Measurements from ENCODE around the gene PRRT1. TPM values are rescaled to one million over a fixed set of nuclear protein-coding genes. Genes with fewer than 3 reads are reported as not detected.

Gene PRRT1
- total RNA-seq, 6 donors from 2014 or later = 0.69 to 6.3 (median 0.98) TPM; not detected in 1

Small RNA genes within 50 kb of the gene (small RNA-seq; reads per million reads assigned to genes)
- gene AL662884.1 = 0 reads per million in 4 donors
- gene MIR6833 = 0 reads per million in 4 donors

Other genes starting within 250 kb of the PRRT1 start
- gene ZBTB12, start 249.9 kb downstream of the PRRT1 start, total RNA-seq = 1 to 10 TPM; 1.0 to 7.5 (median 2.2) TPM
- 100 to 1,000 TPM; 119 to 322 (median 233) TPM for gene C2, start 224.2 kb downstream of the PRRT1 start, total RNA-seq
- gene CFB, start 205.8 kb downstream of the PRRT1 start, total RNA-seq = 100 to 1,000 TPM in 1 of 6 donors, 10 to 100 TPM in 5; 15.0 to 199 (median 58.1) TPM
- gene NELFE, start 193.0 kb downstream of the PRRT1 start, total RNA-seq = 10 to 100 TPM; 42.8 to 84.2 (median 63.0) TPM
- 100 to 1,000 TPM in 1 of 6 donors, 10 to 100 TPM in 5; 27.7 to 172 (median 58.6) TPM for gene SKIC2, start 192.8 kb downstream of the PRRT1 start, total RNA-seq
- gene DXO, start 179.8 kb downstream of the PRRT1 start, total RNA-seq = 10 to 100 TPM; 14.1 to 40.9 (median 19.3) TPM
- gene C4A, start 169.9 kb downstream of the PRRT1 start, total RNA-seq = 100 to 1,000 TPM in 4 of 6 donors, 10 to 100 TPM in 2; 89.8 to 217 (median 139) TPM
- gene C4B, start 137.1 kb downstream of the PRRT1 start, total RNA-seq = 100 to 1,000 TPM in 3 of 6 donors, 10 to 100 TPM in 3; 85.7 to 193 (median 97.7) TPM
- gene CYP21A2, start 113.5 kb downstream of the PRRT1 start, total RNA-seq = 1 to 10 TPM in 5 of 6 donors, under 1 TPM in 1; 0.30 to 2.3 (median 1.2) TPM
- 100 to 1,000 TPM in 4 of 6 donors, 10 to 100 TPM in 2; 58.1 to 206 (median 151) TPM for gene TNXB, start 42.6 kb downstream of the PRRT1 start, total RNA-seq
- 100 to 1,000 TPM in 3 of 6 donors, 10 to 100 TPM in 3; 35.3 to 230 (median 95.8) TPM for gene ATF6B, start 23.7 kb downstream of the PRRT1 start, total RNA-seq
- 1 to 10 TPM in 5 of 6 donors, not detected in 1; 1.4 to 5.6 (median 4.6) TPM for gene FKBPL, start 21.7 kb downstream of the PRRT1 start, total RNA-seq
- 10 to 100 TPM in 5 of 6 donors, 1 to 10 TPM in 1; 7.0 to 64.8 (median 16.8) TPM for gene PPT2, start 2.2 kb upstream of the PRRT1 start, total RNA-seq
- 10 to 100 TPM in 2 of 6 donors, 1 to 10 TPM in 4; 6.1 to 37.7 (median 9.6) TPM for gene EGFL8, start 12.7 kb upstream of the PRRT1 start, total RNA-seq
- gene AGPAT1, start 24.1 kb upstream of the PRRT1 start, total RNA-seq = 10 to 100 TPM; 25.9 to 54.5 (median 32.6) TPM
- gene RNF5, start 26.5 kb upstream of the PRRT1 start, total RNA-seq = 10 to 100 TPM; 23.0 to 73.6 (median 59.1) TPM
- gene AGER, start 32.3 kb upstream of the PRRT1 start, total RNA-seq = 1,000 to 10,000 TPM in 5 of 6 donors, 100 to 1,000 TPM in 1; 543 to 2,806 (median 1,294) TPM
- 100 to 1,000 TPM in 1 of 6 donors, 10 to 100 TPM in 5; 78.6 to 147 (median 93.4) TPM for gene PBX2, start 38.3 kb upstream of the PRRT1 start, total RNA-seq
- gene GPSM3, start 40.7 kb upstream of the PRRT1 start, total RNA-seq = 10 to 100 TPM; 18.9 to 80.4 (median 30.6) TPM
- 100 to 1,000 TPM in 2 of 6 donors, 10 to 100 TPM in 4; 27.0 to 139 (median 65.1) TPM for gene NOTCH4, start 72.1 kb upstream of the PRRT1 start, total RNA-seq
- gene TSBP1, start 220.0 kb upstream of the PRRT1 start, total RNA-seq = not detected

All from upper lobe of left lung (tissue), 6 donors.